ENCODE data around the gene PIK3CD.

PIK3CD gene

DNA sequence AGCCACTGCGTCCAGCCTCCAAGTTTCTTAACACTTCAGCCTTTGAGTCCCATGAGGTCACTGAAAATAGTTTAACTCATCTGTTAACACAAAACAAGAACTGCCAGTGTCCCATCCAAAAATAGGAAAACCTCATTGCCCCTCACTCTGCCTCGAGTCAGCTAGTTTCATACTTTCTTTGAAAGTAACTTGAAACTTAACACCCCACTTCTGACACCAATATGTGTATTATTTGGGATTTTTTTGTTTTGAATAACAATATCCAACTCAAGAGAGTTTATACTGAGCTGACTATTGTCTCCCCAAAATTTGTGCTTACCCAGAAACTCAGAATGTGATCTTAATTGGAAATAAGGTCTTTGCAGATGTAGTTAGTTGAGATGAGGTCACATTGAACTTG lies 16.9 kb upstream of the PIK3CD start:
- no peaks in the 10 kb centered on the region; the same call in 1 of the 2 replicates for H3K36me3 ChIP-seq (ENCODE audit: control insufficient read depth, insufficient read depth, low read length)
- no peaks in the 10 kb centered on the region for H3K27me3 ChIP-seq (replicated peaks; ENCODE audit: control insufficient read depth, insufficient read depth, low read length)
- H3K4me3 ChIP-seq (replicated peaks; ENCODE audit: low read depth, low read length): no peak overlapping the region
- DNase-seq (ENCODE audit: extremely low read depth, insufficient read length): no peak
- no peak for TF ChIP-seq CTCF (IDR thresholded peaks at IDR 0.05; ENCODE audit: insufficient read depth, low read length, poor library complexity, severe bottlenecking)

DNA sequence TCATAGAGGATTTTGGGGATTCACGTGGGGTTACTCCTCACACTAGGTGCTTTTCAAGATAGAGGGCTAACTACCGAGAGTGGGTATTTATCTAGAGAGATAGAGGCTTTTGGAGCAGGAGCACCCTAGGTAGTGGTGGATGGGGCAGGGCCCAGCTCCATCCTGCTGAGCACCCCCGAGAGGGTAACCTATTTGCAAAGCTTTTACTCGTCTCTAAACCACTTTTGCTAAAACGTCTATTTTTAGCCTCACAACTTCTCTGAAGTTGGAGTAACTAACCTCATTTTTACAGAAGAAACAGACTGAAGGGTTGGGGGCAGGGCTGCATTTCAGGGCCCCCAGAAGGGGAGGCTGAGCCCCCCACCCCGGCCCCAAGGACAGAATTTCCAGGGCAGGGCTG lies 12.3 kb upstream of the PIK3CD start:
- no peak overlapping the region for H3K4me3 ChIP-seq (replicated peaks; ENCODE audit: low read depth, low read length)
- no peaks in the 10 kb centered on the region; the same call in none of the 2 replicates for H3K36me3 ChIP-seq (ENCODE audit: control insufficient read depth, insufficient read depth, low read length)
- TF ChIP-seq CTCF (IDR thresholded peaks at IDR 0.05; ENCODE audit: insufficient read depth, low read length, poor library complexity, severe bottlenecking): no peak
- no peak for DNase-seq (ENCODE audit: extremely low read depth, insufficient read length)
- no peaks in the 10 kb centered on the region for H3K27me3 ChIP-seq (replicated peaks; ENCODE audit: control insufficient read depth, insufficient read depth, low read length)

- no peak for DNase-seq (ENCODE audit: extremely low read depth, insufficient read length)
- Histone ChIP-seq H3K36me3 (ENCODE audit: control insufficient read depth, insufficient read depth, low read length) (no peaks in the 10 kb centered on the region; the same call in 1 of the 2 replicates), H3K27me3 (replicated peaks; ENCODE audit: control insufficient read depth, insufficient read depth, low read length) (no peaks in the 10 kb centered on the region), H3K4me3 (replicated peaks; ENCODE audit: low read depth, low read length) (no peak overlapping the region)
- no peak for TF ChIP-seq CTCF (IDR thresholded peaks at IDR 0.05; ENCODE audit: insufficient read depth, low read length, poor library complexity, severe bottlenecking)
Observed at GRCh38 chr1:9643351-9644256, 7.9 kb upstream of the PIK3CD start.

DNA sequence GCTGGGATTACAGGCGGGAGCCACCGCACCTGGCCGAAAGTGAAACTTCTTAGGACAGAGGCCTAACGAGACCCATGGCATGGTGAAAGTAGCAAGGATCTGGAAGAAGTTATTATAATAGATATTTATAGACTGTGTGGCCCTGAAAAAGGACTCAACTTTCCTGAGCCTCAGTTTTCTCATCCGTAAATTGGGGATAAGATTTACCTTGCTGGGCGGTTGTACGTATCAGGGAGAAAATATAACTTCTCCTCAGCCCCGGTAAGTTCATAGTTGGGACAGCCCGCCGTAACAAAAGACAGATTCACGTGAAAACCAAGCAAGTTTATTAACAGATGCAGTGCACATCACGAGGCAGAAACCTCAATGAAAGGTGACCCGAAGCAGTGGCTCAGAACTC lies 5.5 kb upstream of the PIK3CD start:
- no peak for TF ChIP-seq CTCF (IDR thresholded peaks at IDR 0.05; ENCODE audit: insufficient read depth, low read length, poor library complexity, severe bottlenecking)
- Histone ChIP-seq H3K36me3 (ENCODE audit: control insufficient read depth, insufficient read depth, low read length) (no peaks in the 10 kb centered on the region; the same call in 1 of the 2 replicates), H3K4me3 (replicated peaks; ENCODE audit: low read depth, low read length) (no peak overlapping the region), H3K27me3 (replicated peaks; ENCODE audit: control insufficient read depth, insufficient read depth, low read length) (no peaks in the 10 kb centered on the region)
- no peak for DNase-seq (ENCODE audit: extremely low read depth, insufficient read length)

GRCh38 chr1:9648171-9648570 lies 3.4 kb upstream of the PIK3CD start:
- no peak for TF ChIP-seq CTCF (IDR thresholded peaks at IDR 0.05; ENCODE audit: insufficient read depth, low read length, poor library complexity, severe bottlenecking)
- Histone ChIP-seq H3K27me3 (replicated peaks; ENCODE audit: control insufficient read depth, insufficient read depth, low read length) (no peaks in the 10 kb centered on the region), H3K36me3 (ENCODE audit: control insufficient read depth, insufficient read depth, low read length) (no peaks in the 10 kb centered on the region), H3K4me3 (replicated peaks; ENCODE audit: low read depth, low read length) (no peak overlapping the region)
- no peak for DNase-seq (ENCODE audit: extremely low read depth, insufficient read length)

All from GM06990 (cell line).